ENCODE data around the gene LNX2. TPM values are rescaled to one million over a fixed set of nuclear protein-coding genes. Genes with fewer than 3 reads are reported as not detected.

Gene LNX2
- total RNA-seq, 4 donors from 2014 or later, result 10.2 to 14.1 (median 12.8) TPM

- no peak overlapping the region for H3K27ac ChIP-seq (replicated peaks in 1 of 4)
- 38% methylated on average over 3 of the region's 3 CpGs for WGBS
- H3K36me3 ChIP-seq, result peaks cover 0 to 20% (median 3%) of the 10 kb centered on the region in 4 donors
- TF ChIP-seq CTCF (IDR thresholded peaks at IDR 0.05), result peak; percentile 20 to 34 (median 23)
- no peak for TF ChIP-seq POLR2A (IDR thresholded peaks at IDR 0.05; ENCODE audit: low read depth)
- H3K27me3 ChIP-seq, result no peaks in the 10 kb centered on the region
- intact Hi-C loops (cut with DNase I), result no loop called here
- peaks cover 16 to 38% (median 20%) of the 10 kb centered on the region in 4 donors for H3K4me1 ChIP-seq
- H3K4me3 ChIP-seq, result no peak overlapping the region
- no peak for DNase-seq (ENCODE audit: extremely low spot score)
- no peaks in the 10 kb centered on the region for H3K9me3 ChIP-seq
These were observed 45.0 kb upstream of the LNX2 start for GRCh38 chr13:27665333-27665732.

GRCh38 chr13:27663947-27664346 is 43.6 kb upstream of the LNX2 start:
- Histone ChIP-seq H3K4me3 (no peak overlapping the region), H3K36me3 (peaks cover 0 to 20% (median 3%) of the 10 kb centered on the region in 4 donors), H3K4me1 (peaks cover 19 to 51% (median 26%) of the 10 kb centered on the region in 4 donors), H3K9me3 (no peaks in the 10 kb centered on the region), H3K27me3 (no peaks in the 10 kb centered on the region), H3K27ac (replicated peaks in 1 of 4) (no peak overlapping the region)
- intact Hi-C loops (cut with DNase I), result no loop called here
- no peak for DNase-seq (ENCODE audit: extremely low spot score)
- WGBS, result 86% methylated on average over 7 of the region's 8 CpGs
- no peak for TF ChIP-seq CTCF (IDR thresholded peaks at IDR 0.05)
- no peak for TF ChIP-seq POLR2A (IDR thresholded peaks at IDR 0.05; ENCODE audit: low read depth)
- TF ChIP-seq EP300 (IDR thresholded peaks at IDR 0.05), result no peak
- TF ChIP-seq POLR2AphosphoS5 (IDR thresholded peaks at IDR 0.05), result no peak

- H3K36me3 ChIP-seq, result peaks cover 0 to 20% (median 3%) of the 10 kb centered on the region in 4 donors
- H3K4me1 ChIP-seq, result peaks cover 22 to 52% (median 31%) of the 10 kb centered on the region in 4 donors
- no peak overlapping the region for H3K27ac ChIP-seq (replicated peaks in 1 of 4)
- WGBS, result 93% methylated on average over 2 of the region's 2 CpGs
- intact Hi-C loops (cut with DNase I), result no loop called here
- H3K4me3 ChIP-seq, result no peak overlapping the region
- DNase-seq (ENCODE audit: extremely low spot score), result no peak
- H3K27me3 ChIP-seq, result no peaks in the 10 kb centered on the region
- TF ChIP-seq CTCF (IDR thresholded peaks at IDR 0.05), result no peak
- TF ChIP-seq EP300 (IDR thresholded peaks at IDR 0.05), result no peak
- TF ChIP-seq POLR2AphosphoS5 (IDR thresholded peaks at IDR 0.05), result no peak
- TF ChIP-seq POLR2A (IDR thresholded peaks at IDR 0.05; ENCODE audit: low read depth), result no peak
- no peaks in the 10 kb centered on the region for H3K9me3 ChIP-seq
These were observed 42.6 kb upstream of the LNX2 start for GRCh38 chr13:27662738-27663470.

GRCh38 chr13:27661017-27661416 is 40.7 kb upstream of the LNX2 start:
- Histone ChIP-seq H3K36me3 (peaks cover 0 to 5% (median 2%) of the 10 kb centered on the region in 4 donors), H3K4me3 (no peak overlapping the region), H3K4me1 (peaks cover 22 to 51% (median 31%) of the 10 kb centered on the region in 4 donors), H3K27ac (replicated peaks in 1 of 4) (no peak overlapping the region), H3K9me3 (no peaks in the 10 kb centered on the region), H3K27me3 (no peaks in the 10 kb centered on the region)
- intact Hi-C loops (cut with DNase I), result no loop called here
- TF ChIP-seq POLR2AphosphoS5 (IDR thresholded peaks at IDR 0.05) (no peak), EP300 (IDR thresholded peaks at IDR 0.05) (no peak), POLR2A (IDR thresholded peaks at IDR 0.05; ENCODE audit: low read depth) (no peak), CTCF (IDR thresholded peaks at IDR 0.05) (no peak)
- DNase-seq (ENCODE audit: extremely low spot score), result no peak
